Effector CD4-positive, alpha-beta T cell (primary cell): ENCODE results near the gene KNDC1.
"Not testable (repeated sequence)": the region's sequence is repeated elsewhere in the genome, so short reads cannot be mapped to it uniquely, and the experiment has no call there.

Source experiments
- DNase-seq: peaks from one replicate; pipeline ENCODE4 v3.0.0-alpha.2; 2020

The KNDC1 gene

GRCh38 chr10:133126431-133127290 is 33.4 kb upstream of the KNDC1 start:
- no peak for DNase-seq

DNA sequence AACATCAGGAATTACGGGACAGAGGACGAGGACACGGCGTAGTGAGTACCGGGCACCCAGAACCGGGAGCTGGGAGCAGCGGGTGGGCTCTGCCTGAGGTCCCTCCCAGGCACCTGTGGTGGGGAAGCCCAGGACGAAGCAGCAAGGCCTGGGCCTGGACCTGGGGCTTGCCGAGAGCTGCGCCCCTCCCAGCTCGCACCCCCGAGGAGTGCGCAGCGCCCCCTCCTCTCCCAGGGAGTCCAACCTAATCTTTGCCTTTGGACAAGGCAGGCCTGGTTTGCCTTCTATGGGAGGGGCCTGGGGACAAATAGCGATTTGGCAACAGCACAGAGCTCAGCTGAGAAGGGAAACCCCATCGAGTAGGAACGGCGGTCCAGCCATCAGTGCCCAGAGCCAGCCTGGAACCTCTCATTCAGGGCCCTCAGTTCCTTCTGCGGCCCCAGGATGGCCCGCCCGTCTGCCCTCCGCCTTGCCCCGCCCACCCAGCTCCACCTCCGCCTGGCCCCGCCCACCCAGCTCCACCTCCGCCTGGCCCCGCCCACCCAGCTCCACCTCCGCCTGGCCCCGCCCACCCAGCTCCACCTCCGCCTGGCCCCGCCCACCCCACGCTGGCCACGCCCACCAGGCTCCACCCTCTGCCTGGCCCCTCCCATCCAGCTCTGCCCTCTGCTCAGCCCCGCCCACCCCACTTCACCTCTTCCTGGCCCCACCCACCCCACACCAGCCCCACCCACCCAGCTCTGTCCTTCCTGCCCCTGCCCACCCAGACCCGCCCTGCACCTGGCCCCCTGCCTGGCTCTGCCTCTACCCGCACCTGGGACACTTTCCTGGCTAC is 32.5 kb upstream of the KNDC1 start:
- DNase-seq = no peak

DNA sequence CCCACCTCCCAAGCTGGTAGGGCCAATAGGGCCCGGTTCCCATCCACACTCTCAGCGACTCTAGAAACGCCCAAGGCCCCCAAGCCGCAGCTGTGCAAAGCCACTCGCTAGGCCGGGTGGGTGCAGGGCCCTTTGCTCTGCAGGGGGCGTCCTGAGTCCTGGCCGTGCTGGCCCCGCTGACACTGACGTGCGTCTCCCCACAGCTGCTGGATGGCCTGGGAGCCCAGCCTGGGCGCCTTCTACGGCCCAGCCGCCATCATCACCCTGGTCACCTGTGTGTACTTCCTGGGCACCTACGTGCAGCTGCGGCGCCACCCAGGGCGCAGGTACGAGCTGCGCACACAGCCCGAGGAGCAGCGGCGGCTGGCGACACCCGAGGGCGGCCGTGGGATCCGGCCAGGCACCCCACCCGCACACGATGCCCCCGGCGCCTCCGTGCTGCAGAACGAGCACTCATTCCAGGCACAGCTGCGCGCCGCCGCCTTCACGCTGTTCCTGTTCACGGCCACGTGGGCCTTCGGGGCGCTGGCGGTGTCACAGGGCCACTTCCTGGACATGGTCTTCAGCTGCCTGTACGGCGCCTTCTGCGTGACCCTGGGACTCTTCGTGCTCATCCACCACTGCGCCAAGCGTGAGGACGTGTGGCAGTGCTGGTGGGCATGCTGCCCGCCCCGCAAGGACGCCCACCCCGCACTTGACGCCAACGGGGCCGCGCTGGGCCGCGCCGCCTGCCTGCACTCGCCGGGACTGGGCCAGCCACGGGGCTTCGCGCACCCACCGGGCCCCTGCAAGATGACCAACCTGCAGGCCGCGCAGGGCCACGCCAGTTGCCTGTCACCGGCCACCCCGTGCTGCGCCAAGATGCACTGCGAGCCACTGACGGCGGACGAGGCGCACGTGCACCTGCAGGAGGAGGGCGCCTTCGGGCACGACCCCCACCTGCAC is 31.6 kb upstream of the KNDC1 start:
- DNase-seq = no peak

DNA sequence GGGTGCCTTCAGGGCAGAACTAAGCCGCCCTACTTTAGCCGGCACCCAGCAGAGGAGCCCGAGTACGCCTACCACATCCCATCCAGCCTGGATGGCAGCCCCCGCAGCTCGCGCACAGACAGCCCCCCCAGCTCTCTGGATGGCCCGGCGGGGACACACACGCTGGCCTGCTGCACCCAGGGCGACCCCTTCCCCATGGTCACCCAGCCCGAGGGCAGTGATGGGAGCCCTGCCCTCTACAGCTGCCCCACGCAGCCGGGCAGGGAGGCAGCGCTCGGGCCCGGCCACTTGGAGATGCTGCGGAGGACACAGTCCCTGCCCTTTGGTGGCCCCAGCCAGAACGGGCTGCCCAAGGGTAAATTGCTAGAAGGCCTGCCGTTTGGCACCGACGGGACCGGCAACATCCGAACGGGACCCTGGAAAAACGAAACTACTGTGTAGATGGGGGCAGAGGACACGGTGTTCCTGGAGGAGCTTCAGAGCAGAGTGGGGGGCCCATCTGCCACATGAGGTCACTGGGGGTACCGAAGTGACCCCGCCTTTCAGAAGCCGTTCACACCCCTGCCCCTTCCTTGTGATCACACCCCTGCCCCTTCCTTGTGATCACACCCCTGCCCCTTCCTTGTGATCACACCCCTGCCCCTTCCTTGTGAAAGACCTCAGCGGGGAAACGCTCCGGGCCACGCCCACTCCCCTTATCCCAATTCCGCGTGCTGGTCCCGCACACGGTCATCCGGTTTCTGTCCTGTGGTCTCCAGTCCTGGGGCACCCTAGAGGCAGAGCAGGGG is 30.8 kb upstream of the KNDC1 start:
- DNase-seq = no peak

DNA sequence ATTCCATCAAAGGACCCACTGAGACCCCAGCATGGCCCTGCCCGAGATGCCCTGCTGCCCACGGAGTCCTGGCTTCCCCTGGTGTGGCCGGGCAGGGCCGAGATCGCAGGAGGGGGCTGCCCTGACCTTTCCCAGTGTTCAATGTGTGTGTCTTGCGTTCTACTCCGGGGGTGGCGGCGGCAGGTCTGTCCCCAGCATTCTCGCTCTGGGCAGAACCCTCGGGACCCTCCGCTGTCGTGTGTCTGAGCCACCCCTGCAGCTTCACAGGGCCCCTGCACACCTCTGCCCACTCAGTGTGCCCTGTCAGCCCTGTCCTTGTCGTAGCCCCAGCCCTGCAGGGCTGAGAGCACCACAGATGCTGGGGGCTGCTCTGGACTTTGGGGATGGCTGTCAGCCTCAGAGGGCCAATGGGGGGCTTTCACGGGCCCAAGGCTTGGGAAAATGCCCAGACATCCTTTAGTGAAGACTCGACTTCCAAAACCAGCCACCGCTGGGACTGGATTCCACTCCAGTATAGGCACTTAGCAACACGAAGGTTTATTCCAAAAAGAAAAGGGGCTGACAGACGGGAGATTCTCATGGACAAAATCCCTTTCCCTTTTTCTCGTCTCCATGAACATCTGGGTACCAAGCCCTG is 30.0 kb upstream of the KNDC1 start:
- no peak for DNase-seq

- no peak for DNase-seq
These were observed 29.4 kb upstream of the KNDC1 start for GRCh38 chr10:133130602-133131001.

DNA sequence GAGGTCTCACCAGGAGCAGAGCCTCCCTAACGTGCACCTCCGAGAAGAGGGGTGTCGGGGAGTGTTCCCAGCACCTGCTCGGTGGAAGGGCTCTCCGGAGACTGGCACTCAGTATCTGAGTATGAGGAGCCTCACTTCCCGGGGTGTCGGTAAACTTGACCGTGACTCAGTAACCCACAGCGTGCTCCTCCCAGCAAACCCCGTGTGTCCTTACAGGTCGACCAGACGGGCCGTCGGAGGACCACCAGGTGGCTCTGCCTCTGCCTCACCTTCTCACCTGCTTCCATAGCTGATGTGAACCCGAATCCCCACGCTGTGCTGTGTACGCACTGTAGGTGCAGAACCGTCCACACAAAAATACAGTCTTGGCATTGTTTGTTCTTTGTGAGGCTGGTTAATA is 29.0 kb upstream of the KNDC1 start:
- DNase-seq = no peak

DNA sequence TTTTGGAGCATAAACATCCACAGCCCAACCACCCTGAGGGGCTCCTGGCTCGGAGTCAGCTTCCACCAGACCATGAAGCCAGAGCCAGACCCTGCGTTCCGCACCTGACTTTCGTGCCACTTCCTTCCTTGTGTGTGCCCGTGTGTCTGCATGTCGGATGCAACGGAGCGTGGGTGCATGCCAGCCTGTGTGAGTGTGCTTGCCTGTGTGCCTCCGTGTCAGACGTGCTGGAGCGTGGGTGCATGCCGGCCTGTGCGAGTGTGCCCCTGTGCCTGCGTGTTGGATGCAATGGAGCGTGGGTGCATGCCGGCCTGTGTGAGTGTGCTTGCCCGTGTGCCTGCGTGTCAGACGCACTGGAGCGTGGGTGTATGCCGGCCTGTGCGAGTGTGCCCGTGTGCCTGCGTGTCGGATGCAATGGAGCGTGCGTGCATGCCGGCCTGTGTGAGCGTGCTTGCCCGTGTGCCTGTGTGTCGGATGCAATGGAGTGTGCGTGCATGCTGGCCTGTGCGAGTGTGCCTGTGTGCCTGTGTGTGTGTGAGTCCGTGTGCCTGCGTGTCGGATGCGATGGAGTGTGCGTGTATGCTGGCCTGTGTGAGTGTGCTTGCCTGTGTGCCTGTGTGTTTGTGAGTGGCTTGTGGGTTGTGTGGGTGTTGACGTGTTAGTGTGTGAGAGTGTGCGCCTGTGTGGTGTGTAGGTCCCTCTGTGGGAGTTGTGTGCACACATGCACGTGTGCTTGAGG is 28.1 kb upstream of the KNDC1 start:
- no peak for DNase-seq

DNA sequence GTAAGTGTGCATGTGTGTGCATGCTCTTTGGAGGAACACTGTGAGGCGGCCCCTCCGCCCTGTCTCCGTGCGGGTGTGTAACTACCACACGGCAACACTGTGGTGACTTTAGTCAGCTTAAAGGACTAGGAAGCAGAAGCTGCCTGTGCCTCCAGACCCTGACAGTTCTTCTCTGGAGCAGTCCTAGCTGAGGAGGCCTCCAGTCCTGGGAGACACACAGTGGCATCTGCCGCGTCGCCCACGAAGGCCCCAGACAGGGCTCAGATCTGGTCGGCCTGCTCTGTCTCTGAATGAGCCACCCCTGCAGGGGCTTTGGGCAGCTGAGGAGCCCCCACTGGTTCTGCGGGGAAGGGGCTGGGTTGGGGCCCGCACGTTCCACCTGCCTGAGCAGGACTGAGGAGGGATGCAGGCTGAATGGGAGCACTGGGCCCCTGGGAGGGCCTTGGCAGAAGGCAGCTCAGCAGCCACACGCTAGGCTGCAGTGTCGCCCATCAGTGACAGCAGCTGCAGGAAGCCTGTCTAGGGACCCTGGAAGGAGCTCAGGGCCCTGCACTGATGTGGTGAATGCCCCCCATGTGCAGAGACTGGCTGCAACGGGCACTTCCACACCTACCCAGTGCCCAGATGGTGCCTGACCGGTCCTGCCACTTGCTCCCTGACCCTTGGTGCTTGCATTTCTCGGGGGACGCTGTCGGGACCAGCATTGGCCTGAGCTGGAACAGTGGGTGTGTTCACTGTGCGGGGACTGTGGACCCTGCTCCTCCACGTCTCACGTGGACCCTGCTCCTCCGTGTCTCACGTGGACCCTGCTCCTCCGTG is 27.3 kb upstream of the KNDC1 start:
- no peak for DNase-seq

- DNase-seq = no peak
These were observed 26.4 kb upstream of the KNDC1 start for GRCh38 chr10:133133471-133134231.

GRCh38 chr10:133134411-133135115 is 25.5 kb upstream of the KNDC1 start:
- DNase-seq = no peak

DNA sequence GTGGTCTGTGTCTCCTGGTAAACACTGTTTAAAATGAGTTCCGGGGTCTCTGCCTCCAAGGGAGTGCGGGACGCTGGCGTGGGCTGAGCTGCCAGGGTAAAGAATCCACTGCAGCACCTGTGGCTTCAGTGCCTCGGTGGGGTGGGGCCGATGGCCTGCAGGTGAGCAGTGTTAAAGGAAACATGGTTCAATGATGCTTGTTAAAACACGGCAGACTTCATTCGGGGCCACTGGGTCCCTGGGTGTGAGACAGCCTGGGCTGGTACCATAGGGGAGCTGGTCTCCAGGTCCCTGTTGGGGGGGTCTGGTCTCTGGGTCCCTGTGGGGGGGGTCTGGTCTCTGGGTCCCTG is 24.9 kb upstream of the KNDC1 start:
- DNase-seq = no peak

- not testable (repeated sequence) for DNase-seq
These were observed 22.4 kb upstream of the KNDC1 start for GRCh38 chr10:133137486-133138145.

- DNase-seq = no peak
These were observed 20.4 kb upstream of the KNDC1 start for GRCh38 chr10:133139551-133140065.

DNA sequence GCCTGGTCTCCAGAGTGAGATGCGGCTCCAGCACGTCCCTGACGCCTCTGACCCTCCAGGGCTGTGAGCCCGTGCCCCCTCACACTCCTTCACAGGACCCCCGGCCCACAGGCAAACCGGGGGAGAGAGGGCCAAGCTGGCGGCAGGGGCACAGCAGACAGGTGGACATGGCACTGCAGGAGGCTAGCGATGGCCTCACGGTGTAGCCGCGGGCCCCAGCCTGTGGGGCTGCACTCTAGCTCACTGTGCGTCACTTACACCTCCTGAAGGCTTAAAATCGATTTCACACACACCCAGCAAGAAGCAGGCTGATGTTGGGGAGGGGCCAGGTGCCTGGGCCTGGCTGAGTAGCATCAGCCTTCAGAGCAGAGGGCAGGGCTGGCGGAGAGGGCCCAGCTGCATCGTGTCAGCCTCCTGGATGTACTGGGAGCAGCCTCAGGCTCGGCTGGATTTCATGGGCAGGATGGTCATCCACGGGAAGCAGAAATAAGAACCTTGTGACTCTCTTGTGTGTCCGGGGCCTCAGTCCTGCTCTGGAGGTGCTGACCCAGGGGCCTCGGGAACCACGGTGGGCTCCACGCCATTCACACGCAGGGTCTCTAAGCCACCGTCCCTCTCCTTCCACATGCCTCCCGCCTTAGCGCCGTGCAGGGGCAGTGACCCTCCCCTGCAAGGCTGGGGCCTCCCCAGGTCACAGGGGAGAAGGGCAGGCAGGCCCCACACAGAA is 19.4 kb upstream of the KNDC1 start:
- no peak for DNase-seq

GRCh38 chr10:133141144-133141957 is 18.7 kb upstream of the KNDC1 start:
- DNase-seq = no peak
